H9 (cell line): ENCODE results near the gene UFSP1. TPM values are rescaled to one million over a fixed set of nuclear protein-coding genes. Genes with fewer than 3 reads are reported as not detected.
A peak's percentile ranks its signal among the peaks of the same experiment; 100 is the strongest.

ENCODE experiments used
- DNase-seq: peaks from one replicate; pipeline ENCODE4 v3.0.0-alpha.2; 2017
- H2AFZ ChIP-seq: one replicate; pipeline ENCODE4 v1.6.1; 2013; ENCODE audit warnings: mild to moderate bottlenecking, low read length, control low read depth, moderate library complexity
- H2AK5ac ChIP-seq: 2 replicates; pipeline ENCODE4 v1.6.1; 2013; ENCODE audit warnings: low read length, control low read depth, mixed read lengths; ENCODE audit not compliant: insufficient read length
- H2BK120ac ChIP-seq: one replicate; pipeline ENCODE4 v1.6.1; 2013; ENCODE audit warnings: low read depth, mild to moderate bottlenecking, low read length, control low read depth, inconsistent platforms; ENCODE audit not compliant: poor library complexity, severe bottlenecking
- H2BK12ac ChIP-seq: 2 replicates; pipeline ENCODE4 v1.6.1; 2013; ENCODE audit warnings: low read length, control low read depth, mixed read lengths, low read depth; ENCODE audit not compliant: insufficient read length
- H2BK15ac ChIP-seq: 2 replicates; pipeline ENCODE4 v1.6.1; 2013; ENCODE audit warnings: low read depth, low read length, control low read depth
- H2BK20ac ChIP-seq: one replicate; pipeline ENCODE4 v1.6.1; 2013; ENCODE audit warnings: low read depth, mild to moderate bottlenecking, low read length, control low read depth, inconsistent platforms; ENCODE audit not compliant: poor library complexity, severe bottlenecking
- H2BK5ac ChIP-seq: 2 replicates; pipeline ENCODE4 v1.6.1; 2013; ENCODE audit warnings: low read length, control low read depth, mixed read lengths; ENCODE audit not compliant: insufficient read length
- H3K14ac ChIP-seq: 2 replicates; pipeline ENCODE4 v1.6.1; 2013; ENCODE audit warnings: low read length, control low read depth; ENCODE audit not compliant: insufficient read depth
- H3K18ac ChIP-seq: 2 replicates; pipeline ENCODE4 v1.6.1; 2013; ENCODE audit warnings: low read depth, mild to moderate bottlenecking, mixed read lengths, low read length, control low read depth; ENCODE audit not compliant: insufficient read length
- H3K23ac ChIP-seq: 2 replicates; pipeline ENCODE4 v1.6.1; 2013; ENCODE audit warnings: low read length, control low read depth, mixed read lengths, low read depth; ENCODE audit not compliant: insufficient read length
- H3K23me2 ChIP-seq: 2 replicates; pipeline ENCODE4 v1.6.1; 2013; ENCODE audit warnings: low read depth, mild to moderate bottlenecking, mixed read lengths, low read length, control low read depth; ENCODE audit not compliant: insufficient read length, poor library complexity, severe bottlenecking
- H3K27ac ChIP-seq: 2 replicates; pipeline ENCODE4 v1.5.1; 2013; ENCODE audit warnings: low read length, control low read depth, mixed read lengths, low read depth; ENCODE audit not compliant: insufficient read length
- H3K27me3 ChIP-seq: 2 replicates; pipeline ENCODE4 v1.6.1; 2013; ENCODE audit warnings: low read length, control low read depth, inconsistent platforms; ENCODE audit not compliant: insufficient read depth
- H3K4ac ChIP-seq: 2 replicates; pipeline ENCODE4 v1.6.1; 2013; ENCODE audit warnings: low read depth, mild to moderate bottlenecking, control low read depth, inconsistent platforms, low read length, moderate library complexity
- H3K4me1 ChIP-seq: 2 replicates; pipeline ENCODE4 v1.6.1; 2013; ENCODE audit warnings: low read length, control low read depth, inconsistent platforms; ENCODE audit not compliant: insufficient read depth
- H3K4me2 ChIP-seq: 2 replicates; pipeline ENCODE4 v1.6.1; 2013; ENCODE audit warnings: low read length, control low read depth, mixed read lengths; ENCODE audit not compliant: insufficient read length, insufficient read depth
- H3K56ac ChIP-seq: 2 replicates; pipeline ENCODE4 v1.6.1; 2013; ENCODE audit warnings: low read depth, mild to moderate bottlenecking, mixed read lengths, low read length, control low read depth; ENCODE audit not compliant: insufficient read length
- H3K79me1 ChIP-seq: 2 replicates; pipeline ENCODE4 v1.6.1; 2013; ENCODE audit warnings: low read depth, mild to moderate bottlenecking, moderate library complexity, low read length, control low read depth, inconsistent platforms; ENCODE audit not compliant: insufficient read depth, poor library complexity, severe bottlenecking
- H3K79me2 ChIP-seq: 2 replicates; pipeline ENCODE4 v1.6.1; 2013; ENCODE audit warnings: low read length, control low read depth, inconsistent platforms; ENCODE audit not compliant: insufficient read depth
- H3K9ac ChIP-seq: 2 replicates; pipeline ENCODE4 v1.6.1; 2013; ENCODE audit warnings: low read length, control low read depth, mixed read lengths; ENCODE audit not compliant: insufficient read length; ENCODE audit errors: extremely low read depth
- H3K9me3 ChIP-seq: one replicate; pipeline ENCODE4 v1.6.1; 2013; ENCODE audit warnings: low read depth, low read length, inconsistent platforms; ENCODE audit not compliant: control insufficient read depth
- H3T11ph ChIP-seq: one replicate; pipeline ENCODE4 v1.6.1; 2013; ENCODE audit warnings: mild to moderate bottlenecking, low read length, control low read depth, inconsistent platforms
- H4K20me1 ChIP-seq: one replicate; pipeline ENCODE4 v1.6.1; 2013; ENCODE audit not compliant: control insufficient read depth, insufficient read length, insufficient read depth
- H4K5ac ChIP-seq: 2 replicates; pipeline ENCODE4 v1.6.1; 2013; ENCODE audit warnings: low read depth, mild to moderate bottlenecking, mixed read lengths, low read length, control low read depth; ENCODE audit not compliant: insufficient read length
- H4K8ac ChIP-seq: replicated peaks from 2 replicates; pipeline ENCODE4 v1.6.1; 2013; ENCODE audit warnings: low read length, control low read depth, mixed read lengths, low read depth; ENCODE audit not compliant: insufficient read length
- H4K91ac ChIP-seq: 2 replicates; pipeline ENCODE4 v1.6.1; 2013; ENCODE audit warnings: low read depth, mild to moderate bottlenecking, moderate library complexity, mixed read lengths, low read length, control low read depth; ENCODE audit not compliant: insufficient read length
- H3K27ac Mint-ChIP-seq, 3 experiments: 2 replicates in 2 of 3; 3 replicates in 1 of 3; pipeline ENCODE4 v1.8.0; 2020 to 2021; ENCODE audit warnings: mixed read lengths in 3 of 3, mild to moderate bottlenecking in 1 of 3, moderate library complexity in 1 of 3
- H3K27me3 Mint-ChIP-seq: 2 replicates; pipeline ENCODE4 v1.8.0; 2021; ENCODE audit warnings: low read depth, mild to moderate bottlenecking, moderate library complexity, mixed read lengths
- H3K36me3 Mint-ChIP-seq, 3 experiments: 2 replicates in 2 of 3; 3 replicates in 1 of 3; pipeline ENCODE4 v1.8.0; 2020 to 2021; ENCODE audit warnings: low read depth in 3 of 3, mixed read lengths in 3 of 3; ENCODE audit not compliant: insufficient read depth in 1 of 3
- H3K4me1 Mint-ChIP-seq, 2 experiments: 2 replicates each; pipeline ENCODE4 v1.8.0; 2020; ENCODE audit warnings: mixed read lengths in 2 of 2
- H3K4me3 Mint-ChIP-seq, 2 experiments: 2 replicates in 1 of 2; 3 replicates in 1 of 2; pipeline ENCODE4 v1.8.0; 2020 to 2021; ENCODE audit warnings: mild to moderate bottlenecking in 2 of 2, mixed read lengths in 2 of 2, moderate library complexity in 1 of 2
- H3K9me3 Mint-ChIP-seq, 2 experiments: 2 replicates in 1 of 2; 3 replicates in 1 of 2; pipeline ENCODE4 v1.8.0; 2020; ENCODE audit warnings: mild to moderate bottlenecking in 2 of 2, mixed read lengths in 2 of 2, moderate library complexity in 1 of 2
- WGBS: extraction: QIAGEN DNeasy Blood & Tissue Kit; methylation state at CpG from one replicate; pipeline ENCODE4 v1.1.7; 2013; ENCODE audit warnings: missing lambda C conversion rate, low lambda C conversion rate, mixed read lengths; ENCODE audit not compliant: insufficient read length; ENCODE audit errors: extremely low coverage; 5-methylcytosine and 5-hydroxymethylcytosine counted together
- total RNA-seq: library from RNA; stranded (reverse); gene quantifications from 2 replicates; pipeline ENCODE4 v1.2.1, GENCODE V29; 2021
- TF ChIP-seq, protein P1 (sequence below): fragments of 200-600 bp; sonication (generic); conservative IDR thresholded peaks from 3 replicates; pipeline ENCODE4 v1.8.0; 2021; ENCODE audit warnings: antibody characterized with exemption, mild to moderate bottlenecking

The UFSP1 gene
- total RNA-seq, 1 experiment from 2014 or later, result 4.3 TPM

DNA sequence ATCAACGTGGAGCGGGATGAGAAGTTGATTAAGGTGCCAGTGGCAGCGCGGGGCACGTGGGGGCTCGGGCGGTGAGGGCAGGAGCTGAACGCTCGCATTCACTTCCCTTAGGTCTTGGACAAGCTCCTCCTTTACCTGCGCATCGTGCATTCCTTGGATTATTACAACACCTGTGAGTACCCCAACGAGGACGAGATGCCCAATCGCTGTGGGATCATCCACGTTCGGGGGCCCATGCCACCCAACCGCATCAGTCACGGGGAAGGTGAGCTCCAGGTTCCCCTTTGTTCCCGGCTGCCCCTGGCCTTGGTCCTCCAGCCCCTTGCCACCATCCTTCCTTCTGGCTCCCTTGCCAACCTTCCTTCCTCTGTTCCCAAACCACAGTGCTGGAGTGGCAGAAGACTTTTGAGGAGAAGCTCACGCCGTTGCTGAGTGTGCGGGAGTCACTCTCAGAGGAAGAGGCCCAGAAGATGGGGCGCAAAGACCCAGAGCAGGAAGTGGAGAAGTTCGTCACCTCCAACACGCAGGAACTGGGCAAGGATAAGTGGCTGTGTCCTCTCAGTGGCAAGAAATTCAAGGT is 2.5 kb downstream of the UFSP1 start:
- WGBS, result no CpG with 5 or more reads among the region's 25 CpGs
- H3K36me3 Mint-ChIP-seq, result peaks cover 59 to 69% (median 66%) of the 10 kb centered on the region in 3 experiments
- peaks cover 6% of the 10 kb centered on the region; the same call in 1 of the 2 replicates for H3K79me2 ChIP-seq

More for the DNA sequence above, 2.5 kb downstream of the UFSP1 start:
- Histone ChIP-seq H3K56ac (no peak overlapping the region), H3K27me3 (no peaks in the 10 kb centered on the region), H3K18ac (no peak overlapping the region), H2BK5ac (no peak overlapping the region), H3K9me3 (no peaks in the 10 kb centered on the region), H3K9ac (no peak overlapping the region), H2AFZ (no peak overlapping the region), H3T11ph (no peak overlapping the region), H3K23me2 (peaks cover 24% of the 10 kb centered on the region), H2AK5ac (no peak overlapping the region), H3K4ac (no peak overlapping the region), H2BK20ac (no peak overlapping the region), H4K5ac (no peak overlapping the region), H2BK12ac (no peak overlapping the region), H3K4me1 (peaks cover 2% of the 10 kb centered on the region; the same call in 1 of the 2 replicates), H2BK120ac (no peak overlapping the region), H3K23ac (no peak overlapping the region), H3K27ac (no peak overlapping the region), H4K91ac (no peak overlapping the region), H4K20me1 (no peaks in the 10 kb centered on the region), H2BK15ac (no peak overlapping the region), H3K79me1 (no peaks in the 10 kb centered on the region), H4K8ac (no peak overlapping the region), H3K14ac (no peak overlapping the region), H3K4me2 (no peak overlapping the region)
- Mint-ChIP-seq H3K4me3 (peak overlapping the region; percentile 24 to 83), H3K9me3 (no peaks in the 10 kb centered on the region), H3K27ac (peak overlapping the region; percentile 79 to 92 (median 88); a peak in 5 of 7 replicates), H3K4me1 (peaks cover 36 to 49% of the 10 kb centered on the region in 2 experiments), H3K27me3 (no peaks in the 10 kb centered on the region; the same call in 1 of the 2 replicates)
- no peak for DNase-seq
- TF ChIP-seq, protein P1, sequence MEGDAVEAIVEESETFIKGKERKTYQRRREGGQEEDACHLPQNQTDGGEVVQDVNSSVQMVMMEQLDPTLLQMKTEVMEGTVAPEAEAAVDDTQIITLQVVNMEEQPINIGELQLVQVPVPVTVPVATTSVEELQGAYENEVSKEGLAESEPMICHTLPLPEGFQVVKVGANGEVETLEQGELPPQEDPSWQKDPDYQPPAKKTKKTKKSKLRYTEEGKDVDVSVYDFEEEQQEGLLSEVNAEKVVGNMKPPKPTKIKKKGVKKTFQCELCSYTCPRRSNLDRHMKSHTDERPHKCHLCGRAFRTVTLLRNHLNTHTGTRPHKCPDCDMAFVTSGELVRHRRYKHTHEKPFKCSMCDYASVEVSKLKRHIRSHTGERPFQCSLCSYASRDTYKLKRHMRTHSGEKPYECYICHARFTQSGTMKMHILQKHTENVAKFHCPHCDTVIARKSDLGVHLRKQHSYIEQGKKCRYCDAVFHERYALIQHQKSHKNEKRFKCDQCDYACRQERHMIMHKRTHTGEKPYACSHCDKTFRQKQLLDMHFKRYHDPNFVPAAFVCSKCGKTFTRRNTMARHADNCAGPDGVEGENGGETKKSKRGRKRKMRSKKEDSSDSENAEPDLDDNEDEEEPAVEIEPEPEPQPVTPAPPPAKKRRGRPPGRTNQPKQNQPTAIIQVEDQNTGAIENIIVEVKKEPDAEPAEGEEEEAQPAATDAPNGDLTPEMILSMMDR, result no peak
